ENCODE measurements around the gene RNF121.

- no peak for TF ChIP-seq CTCF (IDR thresholded peaks at IDR 0.05; ENCODE audit: control extremely low read depth in 1 of 3, insufficient read depth in 1 of 3, low read depth in 1 of 3, low read length in 3 of 3)
- TF ChIP-seq POLR2A (IDR thresholded peaks at IDR 0.05; ENCODE audit: control extremely low read depth in 1 of 2, low read depth in 2 of 2, low read length in 2 of 2), result no peak
- no peak for TF ChIP-seq EZH2 (IDR thresholded peaks at IDR 0.05; ENCODE audit: low read depth, low read length, severe bottlenecking)
- TF ChIP-seq TEAD4 (IDR thresholded peaks at IDR 0.05; ENCODE audit: low read depth, low read length), result no peak
- TF ChIP-seq JUN (IDR thresholded peaks at IDR 0.05; ENCODE audit: low read depth, low read length), result no peak
- no peak for TF ChIP-seq RFX5 (IDR thresholded peaks at IDR 0.05; ENCODE audit: borderline replicate concordance, low read depth, low read length)
- no peak for TF ChIP-seq FOSL1 (IDR thresholded peaks at IDR 0.05; ENCODE audit: insufficient read depth, low read depth, low read length)
- no peak for TF ChIP-seq ZNF274 (IDR thresholded peaks at IDR 0.05; ENCODE audit: borderline replicate concordance, extremely low read depth, low read length)
These were observed 101.7 kb downstream of the RNF121 start for GRCh38 chr11:72030472-72031045.

Measured in H1 (cell line).